Astrocyte of the cerebellum (primary cell): ENCODE data around the gene ARMH1.

Experiments
- DNase-seq: peaks from one replicate; pipeline ENCODE4 v3.0.0-alpha.2; 2011; ENCODE audit warnings: low read depth
- H3K4me3 ChIP-seq: 2 replicates; pipeline ENCODE4 v1.5.1; 2011; ENCODE audit warnings: mild to moderate bottlenecking, low read depth, low read length, moderate library complexity
- in situ Hi-C: cut with HindIII; loops from 2 replicates; pipeline ENCODE4 v1.10.0; 2017; ENCODE audit warnings: low sequenced_read_pairs
- TF ChIP-seq, protein P1 (sequence below): IDR thresholded peaks from 2 replicates; pipeline ENCODE4 v1.5.1; 2012; ENCODE audit warnings: low read length, low read depth, moderate library complexity, mild to moderate bottlenecking; ENCODE audit errors: missing control alignments

The ARMH1 gene

GRCh38 chr1:44713321-44713781 is 38.8 kb downstream of the ARMH1 start:
- TF ChIP-seq, protein P1, sequence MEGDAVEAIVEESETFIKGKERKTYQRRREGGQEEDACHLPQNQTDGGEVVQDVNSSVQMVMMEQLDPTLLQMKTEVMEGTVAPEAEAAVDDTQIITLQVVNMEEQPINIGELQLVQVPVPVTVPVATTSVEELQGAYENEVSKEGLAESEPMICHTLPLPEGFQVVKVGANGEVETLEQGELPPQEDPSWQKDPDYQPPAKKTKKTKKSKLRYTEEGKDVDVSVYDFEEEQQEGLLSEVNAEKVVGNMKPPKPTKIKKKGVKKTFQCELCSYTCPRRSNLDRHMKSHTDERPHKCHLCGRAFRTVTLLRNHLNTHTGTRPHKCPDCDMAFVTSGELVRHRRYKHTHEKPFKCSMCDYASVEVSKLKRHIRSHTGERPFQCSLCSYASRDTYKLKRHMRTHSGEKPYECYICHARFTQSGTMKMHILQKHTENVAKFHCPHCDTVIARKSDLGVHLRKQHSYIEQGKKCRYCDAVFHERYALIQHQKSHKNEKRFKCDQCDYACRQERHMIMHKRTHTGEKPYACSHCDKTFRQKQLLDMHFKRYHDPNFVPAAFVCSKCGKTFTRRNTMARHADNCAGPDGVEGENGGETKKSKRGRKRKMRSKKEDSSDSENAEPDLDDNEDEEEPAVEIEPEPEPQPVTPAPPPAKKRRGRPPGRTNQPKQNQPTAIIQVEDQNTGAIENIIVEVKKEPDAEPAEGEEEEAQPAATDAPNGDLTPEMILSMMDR = no peak
- in situ Hi-C loops = no loop called here
- no peak overlapping the region for H3K4me3 ChIP-seq
- DNase-seq = no peak

GRCh38 chr1:44714532-44714931 is 40.0 kb downstream of the ARMH1 start:
- TF ChIP-seq, protein P1 = no peak
- in situ Hi-C loops = no loop called here
- DNase-seq = no peak
- no peak overlapping the region for H3K4me3 ChIP-seq

DNA sequence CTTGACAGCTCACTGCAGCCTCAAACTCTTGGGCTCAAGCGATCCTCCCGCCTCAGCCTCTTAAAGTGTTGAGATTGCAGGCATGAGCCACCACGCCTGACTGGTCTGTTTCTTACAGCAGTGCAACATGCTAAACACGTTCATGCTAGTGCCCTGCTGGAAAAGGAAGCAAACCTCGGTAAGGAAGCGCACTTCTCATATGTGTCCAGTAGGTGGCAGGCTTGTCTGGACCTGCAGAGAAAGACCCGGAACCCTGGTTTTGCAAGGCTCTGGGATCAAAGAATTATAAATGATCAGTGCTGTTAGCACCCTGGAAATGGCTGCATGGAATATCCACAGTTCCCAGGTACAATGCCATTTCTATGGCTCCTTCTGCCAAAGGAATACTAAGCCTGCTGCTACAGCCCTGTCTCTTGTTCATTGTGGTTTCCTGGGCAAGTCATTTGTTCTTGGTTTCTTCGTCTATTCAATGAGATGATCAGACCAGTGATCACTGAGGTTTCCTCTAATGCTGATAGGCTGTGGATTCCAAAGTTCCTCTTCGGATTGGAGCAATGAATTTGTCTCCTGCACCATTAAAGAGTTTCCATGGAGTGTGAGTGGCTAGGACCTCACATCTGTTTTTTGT is 40.5 kb downstream of the ARMH1 start:
- H3K4me3 ChIP-seq = no peak overlapping the region
- TF ChIP-seq, protein P1 = peak; percentile 95
- no peak for DNase-seq
- in situ Hi-C loops = no loop called here

DNA sequence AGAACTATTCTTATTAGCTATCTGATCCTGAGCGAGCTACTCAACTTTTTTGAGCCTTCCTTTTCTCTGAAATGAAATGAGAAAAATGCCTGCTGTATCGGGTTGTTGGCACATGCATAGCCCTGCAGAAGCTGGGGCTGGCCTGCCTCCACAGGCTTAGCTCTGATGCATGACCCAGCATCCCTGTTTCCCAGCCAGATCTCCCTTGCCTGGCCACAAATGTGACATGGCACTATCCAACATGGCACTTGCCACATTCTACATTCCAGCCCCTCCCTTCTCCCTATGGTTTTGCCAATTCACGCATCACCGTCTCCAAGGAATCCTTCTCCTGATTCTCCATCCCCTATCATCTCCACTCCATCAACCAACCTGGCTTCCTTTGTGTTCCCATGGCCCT is 42.6 kb downstream of the ARMH1 start:
- TF ChIP-seq, protein P1 = no peak
- in situ Hi-C loops = no loop called here
- DNase-seq = no peak
- no peak overlapping the region for H3K4me3 ChIP-seq

- in situ Hi-C loops = no loop called here
- TF ChIP-seq, protein P1 = no peak
- DNase-seq = no peak
- H3K4me3 ChIP-seq = no peak overlapping the region
These were observed 43.1 kb downstream of the ARMH1 start for GRCh38 chr1:44717653-44718052.

DNA sequence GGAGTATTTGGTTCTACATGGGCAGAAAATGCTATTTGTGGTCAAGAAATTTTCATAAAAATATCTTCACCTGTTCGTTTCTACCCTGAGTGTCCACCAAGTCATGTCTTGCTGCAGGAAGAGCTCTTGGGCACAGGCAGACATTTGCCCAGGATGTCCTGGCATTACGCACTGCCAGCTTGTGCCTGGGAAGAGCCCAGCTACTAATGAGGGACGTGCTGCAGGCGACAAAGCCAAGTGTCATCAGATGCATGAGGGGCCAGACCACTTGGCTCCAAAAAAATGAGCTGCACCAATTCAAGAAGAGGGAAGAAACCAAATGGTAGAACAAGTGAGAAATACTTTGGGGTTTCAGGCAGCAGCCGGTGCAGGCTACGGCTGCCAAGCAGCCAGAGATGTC is 43.6 kb downstream of the ARMH1 start:
- H3K4me3 ChIP-seq = no peak overlapping the region
- in situ Hi-C loops = no loop called here

More for the DNA sequence above, 43.6 kb downstream of the ARMH1 start:
- DNase-seq = no peak
- TF ChIP-seq, protein P1 = no peak
